PC-9 (cell line): ENCODE results near the gene NT5C2. TPM values are rescaled to one million over a fixed set of nuclear protein-coding genes. Genes with fewer than 3 reads are reported as not detected.

Source experiments
- BruUV-seq: library from RNA; stranded (reverse); fragments of 400-500 nt; replicated peaks from 2 replicates; lab custom pipeline; 2021; lab: Mats Ljungman, UMichigan
- CTCF ChIA-PET: fragments of 300-600 bp; sonication (Branson Sonifier 250); formaldehyde crosslinking; loops from one replicate; lab custom pipeline; 2022; ENCODE audit warnings: antibody characterized with exemption; lab: Charles Lee
- POLR2A ChIA-PET: fragments of 300-600 bp; sonication (Branson Sonifier 250); formaldehyde crosslinking; loops from one replicate; lab custom pipeline; 2022; ENCODE audit warnings: antibody characterized with exemption; ENCODE audit not compliant: unreplicated experiment; lab: Charles Lee
- DNase-seq, 2 experiments: peaks; one replicate each; pipeline versions ENCODE4 v3.0.0 to v3.0.0-alpha.2; 2015 to 2022; ENCODE audit warnings: mixed read lengths in 1 of 2
- H2AFZ ChIP-seq: fragments of 200-600 bp; sonication (generic); 2 replicates; pipeline ENCODE4 v1.8.1; 2017; ENCODE audit warnings: antibody characterized with exemption
- H3F3A ChIP-seq: fragments of 200-600 bp; sonication (generic); 2 replicates; pipeline ENCODE4 v1.8.1; 2017; ENCODE audit warnings: antibody characterized with exemption, mild to moderate bottlenecking, low read depth; ENCODE audit not compliant: insufficient read depth
- H3K27ac ChIP-seq: fragments of 200-600 bp; sonication (generic); 2 replicates; pipeline ENCODE4 v1.6.1; 2016; ENCODE audit warnings: mixed run types
- H3K27me3 ChIP-seq: fragments of 200-600 bp; sonication (generic); 2 replicates; pipeline ENCODE4 v1.6.1; 2016; ENCODE audit warnings: low read depth, mixed run types; ENCODE audit not compliant: insufficient read depth
- H3K36me3 ChIP-seq: fragments of 200-600 bp; sonication (generic); 2 replicates; pipeline ENCODE4 v1.6.1; 2016; ENCODE audit warnings: low read depth, mixed run types
- H3K4me1 ChIP-seq: fragments of 200-600 bp; sonication (generic); replicated peaks from 2 replicates; pipeline ENCODE4 v1.6.1; 2016; ENCODE audit warnings: mixed run types; ENCODE audit not compliant: insufficient read depth
- H3K4me2 ChIP-seq: fragments of 200-600 bp; sonication (generic); 2 replicates; pipeline ENCODE4 v1.6.1; 2017; ENCODE audit warnings: mixed run types
- H3K4me3 ChIP-seq: fragments of 200-600 bp; sonication (generic); 2 replicates; pipeline ENCODE4 v1.6.1; 2016; ENCODE audit warnings: mixed run types
- H3K79me2 ChIP-seq: fragments of 200-600 bp; sonication (generic); 2 replicates; pipeline ENCODE4 v1.6.1; 2017; ENCODE audit warnings: low read depth, mixed run types
- H3K9me2 ChIP-seq: fragments of 200-600 bp; sonication (generic); 2 replicates; pipeline ENCODE4 v1.8.1; 2017; ENCODE audit warnings: mild to moderate bottlenecking; ENCODE audit not compliant: insufficient read depth
- H3K9me3 ChIP-seq: fragments of 200-600 bp; sonication (generic); 2 replicates; pipeline ENCODE4 v1.8.1; 2016; ENCODE audit warnings: low read depth; ENCODE audit not compliant: insufficient read depth
- H4K20me1 ChIP-seq: fragments of 200-600 bp; sonication (generic); 2 replicates; pipeline ENCODE4 v1.8.1; 2017; ENCODE audit not compliant: insufficient read depth
- EZH2 ChIP-seq: fragments of 200-600 bp; sonication (generic); IDR thresholded peaks from 2 replicates; pipeline ENCODE4 v1.8.0; 2017; ENCODE audit warnings: antibody characterized with exemption, low read depth
- intact Hi-C: fragments of 100-400 bp; cut with micrococcal nuclease; formaldehyde crosslinking; loops from one replicate; pipeline ENCODE4 v1.10.0; 2022; ENCODE audit not compliant: unreplicated experiment
- total RNA-seq: library from RNA; stranded (reverse); gene quantifications from 2 replicates; pipeline ENCODE4 v1.2.3, GENCODE V29; 2021
- TF ChIP-seq, protein P1 (sequence below): fragments of 200-600 bp; sonication (generic); conservative IDR thresholded peaks from 2 replicates; pipeline ENCODE4 v1.6.1; 2017; ENCODE audit warnings: mixed run types, antibody characterized with exemption, mild to moderate bottlenecking, moderate library complexity

Gene NT5C2
- total RNA-seq, 1 experiment from 2014 or later = 67.9 TPM

DNA sequence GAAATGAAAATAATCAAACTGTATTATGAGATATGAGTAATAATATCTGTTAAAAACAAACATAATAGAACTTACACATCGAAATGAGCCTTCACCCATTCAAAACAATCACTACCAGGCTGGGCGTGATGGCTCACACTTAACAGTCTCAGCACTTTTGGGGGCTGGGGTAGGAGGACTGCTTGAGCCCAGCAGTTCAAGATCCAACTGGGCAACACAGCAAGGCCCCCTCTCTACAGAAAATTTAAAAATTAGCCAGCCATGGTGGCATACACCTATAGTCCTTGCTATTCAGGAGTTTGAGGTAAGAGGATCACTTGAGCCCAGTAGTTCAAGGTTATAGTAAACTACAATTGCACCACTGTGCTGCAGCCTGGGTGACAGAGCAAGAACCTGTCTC, 75.8 kb downstream of the NT5C2 start:
- Histone ChIP-seq H3K79me2 (peaks cover 37% of the 10 kb centered on the region), H3K4me2 (no peak overlapping the region)
- intact Hi-C loops = loop anchor here (10.0 kb wide), 1 partner anchor 118 kb away; no protein-coding TSS in a partner anchor

DNA sequence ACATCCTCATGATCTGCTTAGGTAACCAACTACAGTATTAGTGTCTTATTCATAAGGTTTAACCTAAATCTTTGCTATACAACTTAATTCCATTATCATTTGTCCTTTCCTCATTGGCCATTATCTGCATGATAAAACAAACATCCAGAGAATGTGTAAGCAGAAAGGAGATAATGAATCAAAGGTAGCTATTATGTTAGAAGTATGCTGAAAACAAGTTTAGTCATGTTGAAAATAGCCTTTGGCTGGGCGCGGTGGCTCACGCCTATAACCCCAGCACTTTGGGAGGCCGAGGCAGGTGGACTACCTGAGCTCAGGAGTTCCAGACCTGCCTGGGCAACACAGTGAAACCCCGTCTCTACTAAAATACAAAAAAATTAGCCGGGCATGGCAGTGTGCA, 78.2 kb downstream of the NT5C2 start:
- no TSS peak for BruUV-seq
- Histone ChIP-seq H3K9me2 (no peaks in the 10 kb centered on the region), H3F3A (peaks cover 32% of the 10 kb centered on the region; the same call in 1 of the 2 replicates), H3K36me3 (peaks cover 8% of the 10 kb centered on the region; the same call in 1 of the 2 replicates), H3K4me3 (no peak overlapping the region), H3K27me3 (no peaks in the 10 kb centered on the region), H3K27ac (no peak overlapping the region), H4K20me1 (peaks cover 5% of the 10 kb centered on the region), H3K4me1 (no peaks in the 10 kb centered on the region), H2AFZ (no peak overlapping the region), H3K79me2 (peaks cover 42% of the 10 kb centered on the region), H3K9me3 (no peaks in the 10 kb centered on the region), H3K4me2 (no peak overlapping the region)
- peak; percentile 7 to 36 for DNase-seq
- TF ChIP-seq, protein P1, sequence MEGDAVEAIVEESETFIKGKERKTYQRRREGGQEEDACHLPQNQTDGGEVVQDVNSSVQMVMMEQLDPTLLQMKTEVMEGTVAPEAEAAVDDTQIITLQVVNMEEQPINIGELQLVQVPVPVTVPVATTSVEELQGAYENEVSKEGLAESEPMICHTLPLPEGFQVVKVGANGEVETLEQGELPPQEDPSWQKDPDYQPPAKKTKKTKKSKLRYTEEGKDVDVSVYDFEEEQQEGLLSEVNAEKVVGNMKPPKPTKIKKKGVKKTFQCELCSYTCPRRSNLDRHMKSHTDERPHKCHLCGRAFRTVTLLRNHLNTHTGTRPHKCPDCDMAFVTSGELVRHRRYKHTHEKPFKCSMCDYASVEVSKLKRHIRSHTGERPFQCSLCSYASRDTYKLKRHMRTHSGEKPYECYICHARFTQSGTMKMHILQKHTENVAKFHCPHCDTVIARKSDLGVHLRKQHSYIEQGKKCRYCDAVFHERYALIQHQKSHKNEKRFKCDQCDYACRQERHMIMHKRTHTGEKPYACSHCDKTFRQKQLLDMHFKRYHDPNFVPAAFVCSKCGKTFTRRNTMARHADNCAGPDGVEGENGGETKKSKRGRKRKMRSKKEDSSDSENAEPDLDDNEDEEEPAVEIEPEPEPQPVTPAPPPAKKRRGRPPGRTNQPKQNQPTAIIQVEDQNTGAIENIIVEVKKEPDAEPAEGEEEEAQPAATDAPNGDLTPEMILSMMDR = no peak
- no peak for TF ChIP-seq EZH2
- intact Hi-C loops = loop anchor here (10.0 kb wide), 1 partner anchor 120 kb away; no protein-coding TSS in a partner anchor
- CTCF ChIA-PET = no interaction called here
- POLR2A ChIA-PET = no interaction called here

More for the DNA sequence above, 75.8 kb downstream of the NT5C2 start:
- Histone ChIP-seq H3F3A (peaks cover 24% of the 10 kb centered on the region; the same call in 1 of the 2 replicates), H3K4me3 (no peak overlapping the region), H3K9me3 (no peaks in the 10 kb centered on the region), H4K20me1 (peaks cover 7% of the 10 kb centered on the region), H3K9me2 (no peaks in the 10 kb centered on the region), H3K36me3 (peaks cover 8% of the 10 kb centered on the region; the same call in 1 of the 2 replicates), H3K27me3 (no peaks in the 10 kb centered on the region), H3K4me1 (no peaks in the 10 kb centered on the region), H2AFZ (no peak overlapping the region), H3K27ac (no peak overlapping the region)
- no peak for TF ChIP-seq EZH2
- TF ChIP-seq, protein P1 = no peak
- CTCF ChIA-PET = no interaction called here
- POLR2A ChIA-PET = no interaction called here
- no TSS peak for BruUV-seq
- DNase-seq = no peak

DNA sequence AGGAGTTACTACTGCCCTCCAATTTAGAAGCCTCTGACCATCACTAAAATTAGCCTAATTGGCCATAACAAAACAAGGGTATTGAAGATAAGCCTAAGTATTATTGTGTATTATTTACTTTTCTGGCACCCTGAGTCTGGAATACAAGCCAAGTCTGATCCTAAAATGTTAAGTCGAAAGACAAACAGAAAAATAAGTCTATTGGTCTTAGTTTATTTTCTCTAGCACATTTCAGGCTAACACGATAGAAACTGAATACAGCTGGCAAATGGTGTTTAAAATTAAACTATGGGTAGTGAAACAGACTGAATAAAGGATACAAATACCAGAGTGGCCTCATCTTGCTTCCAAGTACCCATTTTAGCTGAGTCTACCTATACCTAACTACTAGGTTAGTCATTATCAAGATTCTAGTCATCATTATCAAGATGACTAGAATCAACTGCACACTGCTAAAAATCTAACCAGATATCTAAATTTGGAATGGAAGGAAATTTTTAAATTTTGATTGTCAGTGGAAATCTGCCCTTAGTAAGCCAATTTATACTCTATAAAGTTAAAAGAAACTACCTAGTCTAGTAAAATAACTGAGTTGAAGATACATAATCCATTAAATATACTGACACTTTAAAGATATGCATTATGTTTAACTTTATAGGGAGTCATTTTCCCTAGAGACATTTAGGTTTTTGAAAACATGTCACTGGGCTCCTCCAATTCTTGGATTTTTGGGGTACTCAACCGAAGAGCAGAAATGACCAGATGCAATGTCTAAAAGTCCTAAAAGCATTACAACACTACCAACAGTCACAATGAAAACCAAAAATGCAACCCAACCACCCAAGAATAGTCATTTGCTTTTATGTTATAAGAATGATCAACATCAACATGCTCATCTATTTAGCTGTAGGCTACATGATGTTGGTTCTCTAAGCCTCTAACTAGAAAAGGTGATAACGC, 80.9 kb downstream of the NT5C2 start:
- Histone ChIP-seq H3K9me2 (no peaks in the 10 kb centered on the region), H3K79me2 (peaks cover 26% of the 10 kb centered on the region), H3K27ac (no peak overlapping the region), H3K4me1 (no peaks in the 10 kb centered on the region), H3K9me3 (no peaks in the 10 kb centered on the region), H3F3A (peaks cover 23% of the 10 kb centered on the region; the same call in 1 of the 2 replicates), H3K4me3 (no peak overlapping the region), H2AFZ (no peak overlapping the region), H4K20me1 (peaks cover 3% of the 10 kb centered on the region), H3K4me2 (no peak overlapping the region), H3K27me3 (no peaks in the 10 kb centered on the region), H3K36me3 (peaks cover 8% of the 10 kb centered on the region; the same call in 1 of the 2 replicates)
- POLR2A ChIA-PET = no interaction called here
- no peak for DNase-seq
- BruUV-seq = no TSS peak
- intact Hi-C loops = loop anchor here (10.0 kb wide), 1 partner anchor 123 kb away; no protein-coding TSS in a partner anchor
- CTCF ChIA-PET = no interaction called here
- no peak for TF ChIP-seq EZH2
